ENCODE measurements around the gene RCBTB1.

DNA sequence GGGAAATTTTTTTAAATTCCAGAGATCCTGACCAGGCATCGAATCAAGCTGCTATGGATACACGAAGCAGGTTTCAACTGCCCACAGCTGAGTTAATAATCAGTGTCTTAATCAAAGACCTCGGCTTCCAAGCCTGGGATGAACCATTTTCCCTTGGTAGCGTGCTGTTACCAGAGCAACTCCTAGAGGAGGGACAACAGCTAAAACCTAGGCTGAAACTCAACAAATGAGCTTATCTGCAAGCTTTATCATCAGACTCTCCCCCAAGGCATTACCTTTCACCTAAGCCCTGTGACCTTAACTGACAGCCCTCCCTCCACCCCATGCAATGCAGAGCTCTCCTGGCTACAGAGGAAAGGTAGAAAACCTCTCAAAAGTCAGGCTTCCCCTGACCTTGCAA, 39.7 kb downstream of the RCBTB1 start:
- TF ChIP-seq EGR1 (IDR thresholded peaks at IDR 0.05): no peak
- no peak for TF ChIP-seq YY1 (IDR thresholded peaks at IDR 0.05; ENCODE audit: low read depth)
- no peak for TF ChIP-seq EP300 (IDR thresholded peaks at IDR 0.05; ENCODE audit: borderline replicate concordance)

All from Ishikawa (cell line).